C4-2B (cell line): ENCODE measurements around the gene OSBPL6.

Experiments used
- ZFX ChIP-seq: fragments of 450-650 bp; IDR thresholded peaks from 2 replicates; pipeline ENCODE4 v1.6.1; 2017
- TF ChIP-seq, protein P1 (sequence below): fragments of 450-650 bp; conservative IDR thresholded peaks from 2 replicates; pipeline ENCODE4 v1.5.1; 2017; ENCODE audit warnings: mild to moderate bottlenecking

DNA sequence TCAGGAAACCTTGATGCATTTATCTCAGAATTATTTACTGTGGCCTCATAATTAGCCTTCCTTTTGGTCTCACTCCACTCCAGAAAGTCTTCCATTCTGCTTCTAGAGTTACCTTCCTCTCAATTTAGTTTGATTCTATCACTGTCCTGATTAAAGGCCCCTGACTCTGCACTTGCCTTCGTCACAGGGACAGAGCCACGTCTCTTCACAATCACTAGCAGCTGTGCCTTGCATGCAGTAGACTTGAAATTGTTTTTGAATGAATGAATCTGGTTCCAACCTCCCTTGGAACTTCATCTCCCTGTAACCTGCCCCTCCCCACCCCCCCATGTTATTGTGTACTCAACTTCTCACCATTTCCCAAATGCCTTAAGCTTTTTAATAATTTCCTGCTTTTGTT, 52.4 kb downstream of the OSBPL6 start:
- TF ChIP-seq, protein P1, sequence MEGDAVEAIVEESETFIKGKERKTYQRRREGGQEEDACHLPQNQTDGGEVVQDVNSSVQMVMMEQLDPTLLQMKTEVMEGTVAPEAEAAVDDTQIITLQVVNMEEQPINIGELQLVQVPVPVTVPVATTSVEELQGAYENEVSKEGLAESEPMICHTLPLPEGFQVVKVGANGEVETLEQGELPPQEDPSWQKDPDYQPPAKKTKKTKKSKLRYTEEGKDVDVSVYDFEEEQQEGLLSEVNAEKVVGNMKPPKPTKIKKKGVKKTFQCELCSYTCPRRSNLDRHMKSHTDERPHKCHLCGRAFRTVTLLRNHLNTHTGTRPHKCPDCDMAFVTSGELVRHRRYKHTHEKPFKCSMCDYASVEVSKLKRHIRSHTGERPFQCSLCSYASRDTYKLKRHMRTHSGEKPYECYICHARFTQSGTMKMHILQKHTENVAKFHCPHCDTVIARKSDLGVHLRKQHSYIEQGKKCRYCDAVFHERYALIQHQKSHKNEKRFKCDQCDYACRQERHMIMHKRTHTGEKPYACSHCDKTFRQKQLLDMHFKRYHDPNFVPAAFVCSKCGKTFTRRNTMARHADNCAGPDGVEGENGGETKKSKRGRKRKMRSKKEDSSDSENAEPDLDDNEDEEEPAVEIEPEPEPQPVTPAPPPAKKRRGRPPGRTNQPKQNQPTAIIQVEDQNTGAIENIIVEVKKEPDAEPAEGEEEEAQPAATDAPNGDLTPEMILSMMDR, result no peak
- TF ChIP-seq ZFX, result no peak
